HPDE6-E6E7 (cell line): ENCODE data around the gene CYP4A11.
"Not testable (repeated sequence)": the region's sequence is repeated elsewhere in the genome, so short reads cannot be mapped to it uniquely, and the experiment has no call there.

ENCODE experiments used
- DNase-seq: peaks from one replicate; pipeline ENCODE4 v3.0.0; 2011; ENCODE audit warnings: missing footprints; ENCODE audit errors: extremely low spot score

The CYP4A11 gene

DNA sequence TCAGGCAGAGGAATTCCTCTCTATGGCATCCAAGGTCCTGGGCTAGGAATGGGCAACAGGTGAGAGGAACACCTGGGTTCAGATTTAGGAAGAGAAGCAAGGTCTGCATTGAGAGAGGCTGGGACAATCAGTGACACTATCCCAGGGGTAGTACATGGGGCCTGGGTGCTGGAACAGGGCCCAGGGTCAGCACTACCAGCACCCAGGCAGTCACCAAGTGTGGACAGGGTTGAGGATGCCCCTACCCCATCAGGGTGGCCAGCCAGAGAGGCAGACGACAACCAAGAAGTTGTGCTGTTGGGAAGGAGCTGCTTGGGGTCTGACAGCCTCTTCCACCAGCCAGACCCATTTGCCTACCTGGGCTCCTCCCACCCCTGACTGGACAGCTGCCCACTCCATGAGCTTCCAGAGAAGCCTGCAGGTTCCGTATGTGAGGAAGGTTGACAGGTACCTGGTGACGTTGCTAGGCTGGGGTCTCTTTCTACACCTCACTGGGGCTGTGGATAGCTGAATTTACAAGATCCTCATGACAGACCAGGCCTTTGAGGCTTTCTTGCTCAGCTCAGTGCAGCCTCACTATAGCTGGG, 13.9 kb downstream of the CYP4A11 start:
- no peak for DNase-seq

DNA sequence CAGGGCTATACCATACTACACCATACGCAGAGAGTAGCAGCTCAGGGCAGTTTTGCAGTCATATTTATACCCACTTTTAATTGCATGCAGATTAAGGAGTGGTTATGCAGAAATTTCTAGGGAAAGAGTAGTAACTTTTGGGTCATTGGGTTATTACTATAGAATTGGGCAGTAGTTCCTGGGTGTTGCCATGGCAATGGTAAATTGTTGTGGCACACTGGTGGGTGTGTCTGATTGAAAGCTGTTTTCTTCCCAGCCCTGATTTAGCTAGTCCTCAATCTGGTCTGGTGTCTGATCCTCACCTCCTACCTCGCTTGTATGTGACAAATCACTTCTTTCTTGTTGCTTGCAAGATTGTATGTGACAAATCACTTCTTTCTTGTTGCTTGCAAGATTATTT, 30.5 kb downstream of the CYP4A11 start:
- DNase-seq: no peak

DNA sequence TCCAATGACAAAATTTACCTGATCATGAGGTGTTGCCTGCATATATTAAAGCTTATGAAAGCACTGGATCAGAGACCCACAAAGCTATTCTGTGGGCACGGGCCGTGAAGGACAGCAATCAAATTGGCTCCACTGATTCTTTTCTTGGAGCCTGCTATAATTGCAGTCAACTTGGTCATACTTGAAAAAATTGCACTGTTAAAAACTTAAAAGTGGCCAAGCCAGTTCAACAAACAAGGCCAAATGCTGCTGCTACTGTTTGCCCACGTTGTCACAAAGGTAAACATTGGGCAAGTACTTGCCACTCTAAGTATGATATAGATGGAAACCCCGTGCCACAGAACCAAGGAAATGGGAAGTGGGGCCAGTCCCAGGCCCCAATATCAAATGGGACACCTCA, 37.8 kb downstream of the CYP4A11 start:
- no peak for DNase-seq

DNA sequence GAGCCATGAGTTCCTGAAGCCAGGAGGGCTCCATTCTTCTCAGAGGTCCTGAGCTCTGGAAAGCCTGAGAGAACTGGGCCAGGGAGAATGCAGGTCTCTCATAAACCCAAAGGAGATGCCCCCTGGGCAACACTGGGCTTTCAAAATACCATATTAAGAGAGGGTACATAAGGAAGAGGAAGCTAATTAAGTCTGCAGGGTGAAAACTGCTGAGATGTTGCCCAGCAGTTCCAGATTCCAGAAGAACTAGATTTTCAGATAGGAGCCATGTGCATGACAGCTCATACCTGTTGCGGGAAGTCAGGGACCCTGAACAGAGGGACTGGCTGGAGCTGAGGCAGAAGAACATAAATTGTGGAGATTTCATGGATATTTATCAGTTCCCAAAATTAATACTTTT, 40.9 kb downstream of the CYP4A11 start:
- no peak for DNase-seq

DNA sequence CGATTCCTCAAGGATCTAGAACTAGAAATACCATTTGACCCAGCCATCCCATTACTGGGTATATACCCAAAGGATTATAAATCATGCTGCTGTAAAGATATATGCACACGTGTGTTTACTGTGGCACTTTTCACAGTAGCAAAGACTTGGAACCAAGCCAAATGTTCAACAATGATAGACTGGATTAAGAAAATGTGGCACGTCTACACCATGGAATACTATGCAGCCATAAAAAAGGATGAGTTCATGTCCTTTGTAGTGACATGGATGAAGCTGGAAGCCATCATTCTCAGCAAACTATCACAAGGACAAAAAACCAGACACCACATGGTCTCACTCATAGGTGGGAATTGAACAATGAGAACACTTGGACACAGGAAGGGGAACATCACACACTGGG, 59.6 kb downstream of the CYP4A11 start:
- DNase-seq: not testable (repeated sequence)
